Ammon's horn (tissue), 1 donor: ENCODE results near the gene RPS27L.

Source experiments
- DNase-seq: peaks from one replicate; pipeline ENCODE4 v3.0.0-alpha.2; 2016; ENCODE audit warnings: low spot score

RPS27L gene

DNA sequence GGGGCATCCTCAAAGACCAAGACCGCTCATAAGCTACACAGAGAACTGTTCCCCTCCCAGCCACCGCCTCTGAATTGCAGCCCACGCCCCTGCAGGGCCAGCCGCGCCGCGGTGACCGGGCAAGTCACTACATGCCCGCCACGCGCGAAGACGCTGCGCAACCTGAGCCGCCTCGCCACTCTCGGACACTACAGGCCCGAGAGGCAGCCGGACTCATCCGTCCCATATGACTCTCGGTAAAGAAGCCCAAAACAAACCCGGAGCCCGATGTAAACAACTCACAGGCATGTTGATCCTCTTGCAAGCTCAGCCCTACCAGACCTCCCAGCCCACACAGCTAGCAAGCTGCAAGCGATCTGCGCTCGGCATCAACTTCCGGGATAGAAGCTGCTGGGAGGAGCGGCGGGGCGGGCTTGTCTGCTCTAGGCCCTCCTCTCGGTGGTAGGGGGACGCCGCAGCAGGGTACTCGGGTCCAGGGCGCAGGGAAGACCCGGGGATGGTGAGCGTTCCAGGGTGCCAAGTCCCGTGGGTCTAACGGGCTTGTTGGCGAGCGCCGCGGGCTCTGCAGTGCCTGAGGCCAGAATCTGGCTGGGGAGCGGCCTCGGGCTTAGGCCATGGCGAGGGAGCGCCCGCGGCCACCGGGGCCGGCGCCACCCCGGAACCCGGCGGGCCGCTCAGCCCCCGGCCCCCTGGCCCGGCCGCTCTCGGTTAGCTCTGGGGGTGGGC, at the start of gene RPS27L:
RPS27L (minus strand) TSS at position 360 of the 726 bp plus-strand sequence; CDS start at position 288, 72 bp downstream.
- peak; percentile 96 for DNase-seq

DNA sequence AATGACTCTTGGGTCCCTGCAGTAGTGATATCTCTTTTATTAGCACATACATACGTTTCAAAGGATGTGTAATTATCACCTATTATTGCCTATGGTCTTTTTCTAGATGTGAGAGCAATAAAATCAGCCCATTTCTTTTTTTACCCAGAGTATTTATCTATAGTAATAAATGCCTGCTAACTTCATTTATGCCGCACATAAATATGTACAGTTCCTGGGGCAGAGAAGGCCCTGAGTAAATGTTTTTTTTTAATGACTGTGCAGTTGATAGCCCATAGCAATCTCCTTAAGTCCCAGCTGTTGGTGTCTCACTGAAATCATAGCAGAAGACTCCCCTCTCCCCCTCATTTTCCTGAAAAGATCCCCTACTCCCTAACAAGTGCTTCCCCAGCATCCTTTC, 48.8 kb upstream of the RPS27L start:
- DNase-seq, result no peak

DNA sequence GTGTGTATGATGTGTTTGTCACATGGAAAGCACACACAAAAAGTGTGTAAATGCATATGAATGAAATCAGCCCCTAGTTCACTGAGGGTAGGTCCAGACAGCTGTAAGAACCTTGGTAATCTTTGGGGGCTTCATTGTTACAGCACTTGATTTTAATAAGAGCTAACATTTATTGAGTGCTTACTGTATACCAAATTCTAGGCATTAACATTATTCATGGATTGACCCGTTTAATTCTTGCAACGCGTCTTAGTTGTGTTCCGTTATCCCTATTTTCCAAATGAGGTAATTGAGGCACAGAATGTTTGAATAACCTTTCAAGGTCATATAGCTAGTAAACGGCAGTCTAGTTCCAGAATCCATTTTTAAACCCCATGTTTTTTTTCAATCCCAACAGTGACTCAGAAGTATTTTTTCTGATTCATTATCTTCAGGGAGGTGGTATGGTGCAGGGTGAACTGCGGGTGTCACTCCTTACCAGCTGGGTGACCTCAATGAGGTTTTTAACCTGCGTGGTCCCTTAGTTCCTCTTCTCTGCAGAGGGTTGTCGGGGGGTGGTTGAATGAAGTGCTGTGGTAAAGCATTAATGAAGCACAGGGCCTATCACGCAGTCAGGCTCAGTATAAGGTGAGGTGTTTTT, 46.3 kb upstream of the RPS27L start:
- DNase-seq, result no peak

GRCh38 chr15:63202861-63203260, 45.6 kb upstream of the RPS27L start:
- no peak for DNase-seq

DNA sequence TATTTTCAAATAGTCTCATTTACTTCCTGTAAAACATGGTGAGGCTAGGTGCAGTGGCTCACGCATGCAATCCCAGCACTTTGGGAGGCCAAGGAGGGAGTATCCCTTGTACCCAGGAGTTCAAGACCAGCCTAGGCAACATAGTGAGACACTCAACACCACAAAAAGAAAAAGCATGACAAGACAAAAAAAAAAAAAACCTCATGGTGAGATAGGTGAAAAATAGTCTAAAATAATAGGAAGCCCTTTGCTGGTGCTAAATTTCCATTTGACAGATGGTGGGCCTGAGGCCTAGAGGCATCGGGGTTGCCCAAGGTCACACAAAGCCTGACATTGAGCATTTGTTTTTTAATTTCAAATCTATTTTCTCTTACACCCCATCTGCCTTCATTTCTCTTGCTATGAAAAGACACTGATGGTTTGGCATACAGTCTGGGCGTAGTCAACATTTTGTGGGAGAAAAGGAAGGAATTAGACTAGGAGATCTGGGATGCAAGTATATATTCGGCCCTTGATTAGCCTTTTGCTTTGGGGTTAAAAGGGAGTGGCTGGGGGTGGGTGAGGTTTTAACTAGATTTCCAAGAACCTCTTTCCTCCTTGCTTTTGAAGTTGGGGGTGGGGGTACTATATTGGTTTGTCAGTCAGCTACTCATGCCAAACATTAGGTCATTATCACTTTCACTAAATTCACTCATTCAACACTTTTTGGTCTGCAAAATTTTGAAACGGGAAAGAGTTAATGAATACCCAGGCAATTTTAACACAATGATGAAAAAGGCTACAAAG, 43.4 kb upstream of the RPS27L start:
- DNase-seq, result no peak

- DNase-seq, result no peak
These were observed 41.3 kb upstream of the RPS27L start for GRCh38 chr15:63198371-63199250.

GRCh38 chr15:63197626-63198025, 40.3 kb upstream of the RPS27L start:
- no peak for DNase-seq

DNA sequence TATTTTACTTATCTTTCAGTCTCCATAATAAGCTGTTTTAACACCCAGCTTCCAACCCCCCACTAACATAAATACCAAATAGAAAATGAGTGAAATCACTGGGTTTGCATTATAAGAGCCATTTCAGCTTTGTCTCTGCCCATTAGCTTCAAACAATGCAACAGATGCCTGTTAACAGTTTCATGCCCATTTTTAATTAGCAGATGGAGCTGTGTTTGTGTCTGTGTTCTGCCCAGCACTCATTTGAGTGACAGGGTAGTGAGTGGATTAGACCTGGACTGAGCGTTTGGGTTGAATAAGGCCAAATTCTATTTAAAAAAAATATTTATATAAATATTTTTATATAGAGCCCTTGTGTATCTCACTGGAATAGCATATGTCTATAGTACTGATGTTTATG, 39.6 kb upstream of the RPS27L start:
- no peak for DNase-seq

GRCh38 chr15:63195569-63196015, 38.3 kb upstream of the RPS27L start:
- no peak for DNase-seq

DNA sequence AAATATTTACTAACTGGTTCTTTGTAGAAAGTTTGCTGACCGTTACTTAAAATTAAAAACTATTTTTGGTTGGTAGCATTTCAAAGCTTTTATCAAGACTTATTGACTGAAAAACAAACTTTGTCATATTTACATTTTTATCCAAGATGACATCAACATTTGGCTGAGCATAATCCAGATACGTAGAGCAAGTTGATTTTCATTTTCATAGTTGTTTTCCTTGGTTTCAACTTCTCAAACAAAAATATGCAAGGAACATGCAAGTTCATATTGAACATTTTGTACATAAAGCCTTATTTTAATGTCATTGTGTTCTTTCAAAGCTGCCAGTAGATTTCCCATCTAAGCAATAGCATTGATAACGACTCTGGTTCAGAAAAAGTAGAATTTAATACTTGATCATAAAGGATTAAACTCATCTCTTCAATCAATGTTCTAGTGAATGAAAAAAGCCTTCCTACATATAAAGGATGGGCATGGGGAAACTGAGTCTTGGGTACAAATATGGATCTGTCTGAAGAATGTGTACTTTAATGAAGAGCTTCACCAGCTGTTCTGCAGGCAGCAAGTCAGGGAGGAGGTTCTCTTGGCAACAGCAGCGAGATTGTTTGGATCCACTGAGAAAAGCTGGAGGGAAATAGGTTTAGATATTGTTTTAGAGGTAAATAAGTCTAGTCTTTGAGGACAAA, 37.7 kb upstream of the RPS27L start:
- peak; percentile 34 for DNase-seq

DNA sequence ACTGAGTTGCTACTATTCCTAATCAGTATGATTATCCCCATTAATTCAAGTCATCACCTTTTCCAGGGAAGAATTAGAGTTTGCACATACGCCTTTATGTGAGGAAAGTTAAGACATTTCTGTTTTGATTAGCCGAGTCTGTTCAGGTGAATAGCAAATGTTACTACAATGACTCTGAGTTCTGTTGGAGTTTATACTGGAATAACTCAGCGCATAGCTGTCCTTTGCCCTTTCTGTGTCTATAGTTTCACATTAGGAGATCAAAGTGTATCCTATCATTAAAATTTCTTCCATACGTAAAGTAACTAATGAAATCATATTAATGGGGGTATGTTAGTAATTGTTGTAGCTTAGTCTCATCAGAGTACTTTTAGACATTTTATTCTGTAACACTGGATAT, 37.0 kb upstream of the RPS27L start:
- DNase-seq, result no peak

DNA sequence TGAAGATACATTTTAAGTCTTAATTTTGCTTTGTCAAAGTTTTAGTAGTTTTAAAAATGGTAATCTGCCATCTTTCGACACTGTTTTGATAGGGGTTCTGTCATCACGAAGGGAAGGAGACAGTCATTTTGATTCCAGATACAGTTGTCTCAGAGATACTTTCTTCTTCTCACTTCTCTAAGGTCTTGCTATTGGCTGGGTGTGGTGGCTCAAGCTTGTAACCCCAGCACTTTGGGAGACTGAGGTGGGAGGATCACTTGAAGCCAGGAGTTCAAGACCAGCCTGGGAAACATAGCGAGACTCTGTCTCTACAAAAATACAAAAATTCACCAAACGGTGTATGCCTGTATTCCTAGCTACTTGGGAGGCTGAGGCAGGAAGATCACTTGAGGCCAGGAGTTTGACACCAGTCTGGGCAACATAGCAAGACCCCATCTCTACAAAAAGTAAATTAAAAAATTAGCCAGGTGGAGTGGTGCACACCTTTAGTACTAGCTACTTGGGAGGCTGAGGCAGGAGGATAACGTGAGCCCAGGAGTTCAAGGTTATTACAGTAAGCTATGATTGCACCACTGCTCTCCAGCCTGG, 35.4 kb upstream of the RPS27L start:
- no peak for DNase-seq

DNA sequence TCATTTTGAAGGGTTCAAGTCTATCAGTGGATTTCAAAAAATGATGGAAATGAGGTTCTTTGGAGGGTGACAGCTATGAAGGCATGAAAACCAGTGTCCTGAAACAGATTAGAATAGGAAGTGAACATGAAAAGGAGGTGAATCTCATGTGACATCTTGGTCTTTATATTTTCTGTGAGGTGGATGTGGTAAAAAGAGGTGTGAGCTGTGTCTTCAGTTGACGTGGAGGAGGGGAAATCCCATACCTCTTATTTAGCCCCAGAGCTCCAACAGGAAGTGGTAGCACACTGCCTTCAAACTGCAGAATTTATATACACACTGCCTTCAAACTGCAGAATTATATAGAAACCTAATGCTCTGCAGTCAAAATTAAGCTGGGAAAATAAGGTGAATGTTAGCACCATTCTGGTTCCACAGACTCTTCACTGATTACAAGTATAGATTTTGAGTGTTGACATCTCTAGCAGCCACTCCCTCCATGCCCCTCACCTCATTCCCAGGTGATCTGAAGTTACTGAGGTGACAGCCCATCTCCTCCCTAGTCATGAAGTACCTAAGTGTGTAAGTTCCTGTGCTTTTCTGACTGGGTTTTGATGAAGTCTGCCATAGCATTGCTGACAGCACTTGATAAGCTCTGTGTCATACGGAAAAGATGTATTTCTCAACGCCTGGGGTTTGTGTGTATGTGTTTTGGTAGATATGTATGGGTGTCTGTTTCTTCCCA, 34.8 kb upstream of the RPS27L start:
- no peak for DNase-seq

GRCh38 chr15:63190769-63191649, 33.7 kb upstream of the RPS27L start:
- no peak for DNase-seq

- peak; percentile 33 for DNase-seq
These were observed 32.9 kb upstream of the RPS27L start for GRCh38 chr15:63189941-63190768.

DNA sequence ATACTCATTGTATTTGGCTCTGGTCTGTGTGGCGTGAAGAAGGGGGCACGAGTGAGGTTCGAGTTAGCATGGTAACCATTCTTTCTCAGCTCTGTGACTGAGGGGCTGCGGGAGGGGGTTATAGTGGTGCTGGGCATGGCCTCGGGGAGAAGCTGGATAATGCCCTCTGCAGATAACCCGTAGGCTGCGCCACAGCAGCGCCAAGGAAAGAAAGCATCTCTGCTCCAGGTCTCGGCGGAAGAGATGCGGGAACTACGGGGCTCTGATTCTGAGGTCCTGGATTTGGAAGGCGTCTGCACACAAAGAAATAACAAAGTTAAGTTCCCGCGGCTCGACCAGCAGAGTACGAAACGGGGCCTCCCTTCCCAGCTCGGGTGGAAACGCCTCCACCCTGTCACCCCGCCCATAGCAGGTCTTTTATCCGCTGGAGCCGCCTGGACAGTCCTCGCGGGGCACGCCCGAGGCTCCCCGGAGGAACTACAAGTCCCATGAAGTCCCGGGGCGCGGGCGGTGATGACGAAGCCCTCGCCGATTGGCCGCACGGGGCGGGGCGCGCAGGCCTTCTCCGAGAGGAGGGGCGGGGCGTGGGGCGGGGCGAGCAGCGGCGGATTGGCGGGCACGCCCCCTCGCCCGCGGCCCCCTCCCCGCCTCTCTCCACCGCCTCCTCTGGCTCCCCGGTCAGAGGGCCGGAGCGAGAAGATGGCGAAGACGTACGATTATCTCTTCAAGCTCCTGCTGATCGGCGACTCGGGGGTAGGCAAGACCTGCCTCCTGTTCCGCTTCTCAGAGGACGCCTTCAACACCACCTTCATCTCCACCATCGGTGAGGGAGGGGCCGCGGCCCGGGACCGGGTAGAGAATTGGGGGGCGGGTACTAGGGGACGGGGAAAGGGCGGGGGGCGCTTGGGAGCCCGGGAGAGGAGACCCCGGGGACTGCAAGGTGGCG, 31.9 kb upstream of the RPS27L start, which contains the start of gene RAB8B:
RAB8B (plus strand) TSS at position 681 of the 946 bp plus-strand sequence; CDS start at position 700, 19 bp downstream.
- DNase-seq, result peak; percentile 97
